OCI-LY3 (cell line): ENCODE data around the gene ADGRG2.

ENCODE experiments used
- H2AFZ ChIP-seq: fragments of 200-600, 300-600 bp; shearing (Covaris generic); 2 replicates; pipeline ENCODE4 v1.6.0; 2014; ENCODE audit warnings: antibody characterized with exemption, low read depth, low read length
- H3K27ac ChIP-seq: fragments of 200-600, 300-600 bp; sonication (generic); 2 replicates; pipeline ENCODE4 v1.5.1; 2014; ENCODE audit warnings: mild to moderate bottlenecking, low read length, moderate library complexity, mixed read lengths
- H3K27me3 ChIP-seq: fragments of 200-600, 300-600 bp; sonication (generic); 2 replicates; pipeline ENCODE4 v1.6.1; 2014; ENCODE audit warnings: low read depth, low read length, mixed read lengths
- H3K36me3 ChIP-seq: fragments of 200-600, 300-600 bp; sonication (generic); replicated peaks from 2 replicates; pipeline ENCODE3; 2014; ENCODE audit warnings: low read depth, low read length, mixed read lengths
- H3K4me1 ChIP-seq: fragments of 300-600, 200-600 bp; sonication (generic); 2 replicates; pipeline ENCODE4 v1.6.1; 2014; ENCODE audit warnings: low read length, mixed read lengths
- H3K4me2 ChIP-seq: fragments of 200-600, 300-600 bp; sonication (generic); 2 replicates; pipeline ENCODE4 v1.6.1; 2014; ENCODE audit warnings: low read length, mixed read lengths
- H3K4me3 ChIP-seq: fragments of 300-600, 200-600 bp; sonication (generic); 2 replicates; pipeline ENCODE4 v1.5.1; 2014; ENCODE audit warnings: antibody characterized with exemption, mild to moderate bottlenecking, low read length, moderate library complexity
- H3K79me2 ChIP-seq: fragments of 300-600, 200-600 bp; shearing (Covaris generic); 2 replicates; pipeline ENCODE4 v1.6.1; 2014; ENCODE audit warnings: mild to moderate bottlenecking, low read length, mixed read lengths
- H3K9ac ChIP-seq: fragments of 300-600, 200-600 bp; shearing (Covaris generic); 2 replicates; pipeline ENCODE4 v1.6.0; 2014; ENCODE audit warnings: mild to moderate bottlenecking, low read length, moderate library complexity
- H3K9me3 ChIP-seq: fragments of 200-600, 300-600 bp; shearing (Covaris generic); 2 replicates; pipeline ENCODE4 v1.6.1; 2014; ENCODE audit warnings: low read length, mixed read lengths; ENCODE audit not compliant: insufficient read depth
- H4K20me1 ChIP-seq: fragments of 200-600, 300-600 bp; sonication (generic); 2 replicates; pipeline ENCODE4 v1.6.1; 2016; ENCODE audit warnings: low read length, mixed read lengths; ENCODE audit not compliant: insufficient read depth
- EZH2phosphoT487 ChIP-seq: fragments of 200-600 bp; shearing (Covaris generic); IDR thresholded peaks from 2 replicates; pipeline ENCODE4 v1.6.1; 2018; ENCODE audit warnings: antibody characterized with exemption, mixed run types, low read depth
- TF ChIP-seq, protein P1 (sequence below): fragments of 200-600, 300-600 bp; sonication (generic); IDR thresholded peaks from 2 replicates; pipeline ENCODE4 v1.5.1; 2014; ENCODE audit warnings: antibody characterized with exemption, low read length, low read depth

ADGRG2 gene

DNA sequence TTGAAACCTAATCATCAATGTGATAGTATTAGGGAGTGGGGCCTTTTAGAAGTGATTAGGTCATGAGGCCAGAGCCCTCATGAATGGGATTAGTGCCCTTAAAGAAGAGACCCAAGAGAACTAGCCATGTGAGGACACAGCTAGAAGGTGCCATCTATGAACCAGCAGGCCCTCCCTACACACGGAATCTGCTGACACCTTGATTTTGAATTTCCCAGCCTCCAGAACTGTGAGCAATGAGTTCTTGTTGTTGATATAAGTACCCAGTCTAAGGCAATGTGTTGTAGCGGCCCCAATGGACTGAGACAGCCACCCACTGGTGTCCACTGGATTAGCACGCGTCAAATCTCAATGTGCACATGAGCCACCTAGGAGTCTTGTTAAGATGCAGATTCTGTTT is 8.4 kb upstream of the ADGRG2 start:
- Histone ChIP-seq H3K27ac (no peak overlapping the region), H3K9ac (no peak overlapping the region), H3K9me3 (no peaks in the 10 kb centered on the region), H2AFZ (no peak overlapping the region), H4K20me1 (no peaks in the 10 kb centered on the region), H3K4me1 (no peaks in the 10 kb centered on the region), H3K27me3 (no peaks in the 10 kb centered on the region), H3K4me2 (no peak overlapping the region), H3K36me3 (no peaks in the 10 kb centered on the region), H3K4me3 (no peak overlapping the region), H3K79me2 (no peaks in the 10 kb centered on the region)
- TF ChIP-seq, protein P1, sequence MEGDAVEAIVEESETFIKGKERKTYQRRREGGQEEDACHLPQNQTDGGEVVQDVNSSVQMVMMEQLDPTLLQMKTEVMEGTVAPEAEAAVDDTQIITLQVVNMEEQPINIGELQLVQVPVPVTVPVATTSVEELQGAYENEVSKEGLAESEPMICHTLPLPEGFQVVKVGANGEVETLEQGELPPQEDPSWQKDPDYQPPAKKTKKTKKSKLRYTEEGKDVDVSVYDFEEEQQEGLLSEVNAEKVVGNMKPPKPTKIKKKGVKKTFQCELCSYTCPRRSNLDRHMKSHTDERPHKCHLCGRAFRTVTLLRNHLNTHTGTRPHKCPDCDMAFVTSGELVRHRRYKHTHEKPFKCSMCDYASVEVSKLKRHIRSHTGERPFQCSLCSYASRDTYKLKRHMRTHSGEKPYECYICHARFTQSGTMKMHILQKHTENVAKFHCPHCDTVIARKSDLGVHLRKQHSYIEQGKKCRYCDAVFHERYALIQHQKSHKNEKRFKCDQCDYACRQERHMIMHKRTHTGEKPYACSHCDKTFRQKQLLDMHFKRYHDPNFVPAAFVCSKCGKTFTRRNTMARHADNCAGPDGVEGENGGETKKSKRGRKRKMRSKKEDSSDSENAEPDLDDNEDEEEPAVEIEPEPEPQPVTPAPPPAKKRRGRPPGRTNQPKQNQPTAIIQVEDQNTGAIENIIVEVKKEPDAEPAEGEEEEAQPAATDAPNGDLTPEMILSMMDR: no peak
- TF ChIP-seq EZH2phosphoT487: no peak

DNA sequence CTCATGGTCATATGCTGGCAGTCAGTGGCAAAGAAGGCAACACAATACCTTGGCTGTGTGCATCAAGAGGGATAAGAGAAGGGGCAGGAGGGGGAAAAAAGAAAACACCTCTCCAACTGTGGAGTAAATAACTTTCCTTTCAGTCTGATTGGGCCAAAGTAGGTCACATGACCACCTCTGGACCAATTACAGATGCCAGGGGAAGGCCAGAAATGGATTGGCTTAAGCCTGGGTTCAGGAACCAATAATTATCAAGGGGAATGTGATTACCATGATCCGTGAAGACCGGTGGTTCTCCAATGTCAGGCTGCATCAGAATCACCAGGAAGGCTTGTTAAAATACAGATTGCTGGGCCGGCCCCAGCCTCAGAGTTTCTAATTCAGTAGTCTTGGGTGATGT is 7.4 kb upstream of the ADGRG2 start:
- Histone ChIP-seq H3K9ac (no peak overlapping the region), H3K9me3 (no peaks in the 10 kb centered on the region), H3K36me3 (no peaks in the 10 kb centered on the region), H2AFZ (no peak overlapping the region), H4K20me1 (no peaks in the 10 kb centered on the region), H3K4me2 (no peak overlapping the region), H3K4me3 (no peak overlapping the region), H3K27ac (no peak overlapping the region), H3K4me1 (no peaks in the 10 kb centered on the region), H3K79me2 (no peaks in the 10 kb centered on the region), H3K27me3 (no peaks in the 10 kb centered on the region)
- TF ChIP-seq EZH2phosphoT487: no peak
- TF ChIP-seq, protein P1: no peak

DNA sequence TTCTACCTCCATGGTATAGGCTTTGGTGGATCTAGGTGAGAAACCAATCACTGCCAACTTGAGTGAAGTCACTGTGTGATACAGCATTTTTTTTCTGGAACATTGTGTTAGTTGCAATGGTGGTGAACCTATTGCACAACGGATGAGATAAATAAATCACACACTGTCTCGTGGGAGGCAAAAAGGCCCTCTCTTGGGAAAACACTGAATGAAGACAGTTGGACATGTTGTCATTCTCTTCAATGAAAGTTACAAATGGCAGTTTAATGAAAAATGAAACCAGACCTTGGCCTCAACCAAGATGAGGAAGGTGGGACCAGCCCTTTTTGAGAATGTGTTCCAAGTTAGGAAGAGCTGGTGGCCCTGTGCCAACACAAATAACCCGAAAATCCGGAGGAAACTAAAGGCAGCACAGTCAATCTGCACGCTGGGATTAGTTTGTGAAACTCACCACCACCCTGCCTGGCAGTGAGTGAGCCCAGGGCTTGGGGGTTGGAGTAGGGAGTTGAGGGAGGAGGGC is 5.4 kb upstream of the ADGRG2 start:
- H3K27me3 ChIP-seq: no peaks in the 10 kb centered on the region
- H3K4me1 ChIP-seq: no peaks in the 10 kb centered on the region
- no peaks in the 10 kb centered on the region for H4K20me1 ChIP-seq
- H3K27ac ChIP-seq: no peak overlapping the region
- H3K36me3 ChIP-seq: no peaks in the 10 kb centered on the region
- H2AFZ ChIP-seq: no peak overlapping the region
- H3K4me3 ChIP-seq: no peak overlapping the region
- H3K9me3 ChIP-seq: no peaks in the 10 kb centered on the region
- H3K4me2 ChIP-seq: no peak overlapping the region
- H3K9ac ChIP-seq: no peak overlapping the region
- no peaks in the 10 kb centered on the region for H3K79me2 ChIP-seq
- TF ChIP-seq, protein P1: no peak
- no peak for TF ChIP-seq EZH2phosphoT487

DNA sequence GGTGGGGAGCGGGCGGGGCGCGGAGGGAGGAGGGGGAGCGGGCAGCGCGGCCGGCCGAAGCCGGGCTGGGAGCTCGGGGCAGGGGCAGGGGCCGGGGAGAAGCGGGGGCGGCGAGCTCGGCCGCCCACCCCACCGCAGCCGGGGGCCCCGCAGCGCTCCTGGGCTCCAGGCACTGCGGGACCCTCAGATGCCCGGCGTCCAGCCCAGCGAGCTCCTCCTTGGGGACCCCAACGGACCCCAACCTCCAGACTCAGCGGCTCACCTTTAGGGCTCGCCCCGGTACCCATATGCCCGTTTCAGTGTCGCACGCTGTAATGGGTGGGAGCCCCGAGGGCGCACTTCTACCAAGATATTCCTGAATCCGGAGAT is 357 bp upstream of the ADGRG2 start:
- no peak for TF ChIP-seq EZH2phosphoT487
- TF ChIP-seq, protein P1: no peak
- Histone ChIP-seq H3K27ac (no peak overlapping the region), H3K36me3 (no peaks in the 10 kb centered on the region), H3K27me3 (no peaks in the 10 kb centered on the region), H3K9ac (no peak overlapping the region), H4K20me1 (no peaks in the 10 kb centered on the region), H3K4me2 (no peak overlapping the region), H3K4me1 (no peaks in the 10 kb centered on the region), H3K4me3 (no peak overlapping the region), H2AFZ (no peak overlapping the region), H3K9me3 (no peaks in the 10 kb centered on the region), H3K79me2 (no peaks in the 10 kb centered on the region)
